GM12875 (cell line): ENCODE data around the gene KCNJ6.

Source experiments
- H3K4me3 ChIP-seq: one replicate; pipeline ENCODE4 v1.5.1; 2011; ENCODE audit warnings: low read depth, low read length, control low read depth
- TF ChIP-seq, protein P1 (sequence below): IDR thresholded peaks from 2 replicates; pipeline ENCODE4 v1.5.1; 2011; ENCODE audit warnings: low read depth, mild to moderate bottlenecking, control low read depth, inconsistent platforms, low read length, moderate library complexity, borderline replicate concordance; ENCODE audit not compliant: insufficient read depth

KCNJ6 gene

DNA sequence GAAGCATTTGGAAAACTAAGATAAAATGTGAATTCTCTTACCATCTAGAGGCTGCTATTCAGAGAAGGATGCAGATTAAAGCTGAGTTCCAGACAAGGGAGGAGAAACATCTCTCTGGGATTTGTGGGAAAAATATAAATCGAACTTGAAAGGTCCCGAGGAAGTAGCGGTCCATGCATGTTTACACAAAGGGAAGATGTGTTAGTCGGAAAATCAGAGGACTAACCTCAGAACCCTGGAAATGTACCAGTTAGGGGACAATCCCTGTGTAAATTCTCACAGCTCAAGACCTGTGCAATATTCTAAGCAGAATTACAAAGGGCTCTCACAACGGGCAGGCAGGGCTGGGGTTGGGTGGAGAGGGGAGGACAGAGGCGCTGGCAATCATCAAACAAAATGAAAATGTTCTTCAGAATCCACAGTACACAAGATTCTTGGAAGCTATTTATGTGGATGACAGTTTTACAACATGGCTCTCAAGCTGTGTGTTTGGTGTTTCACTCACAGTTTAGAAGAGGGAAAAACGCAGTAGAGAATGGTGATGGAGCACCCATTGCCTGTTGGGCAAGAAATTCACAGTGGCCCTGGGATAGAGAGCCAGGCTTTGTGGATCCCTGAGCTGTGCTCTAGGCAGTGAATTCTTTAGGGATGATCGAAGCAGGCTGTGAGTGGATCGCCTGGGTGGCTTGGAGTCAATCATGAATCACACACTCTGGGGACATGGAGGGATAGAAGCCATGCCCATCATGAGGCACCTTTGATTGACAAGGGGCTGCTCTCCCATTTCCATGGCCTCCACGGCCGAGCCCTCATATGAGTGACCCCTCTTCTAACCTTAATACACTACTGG, 47.6 kb downstream of the KCNJ6 start:
- H3K4me3 ChIP-seq, result no peak overlapping the region

DNA sequence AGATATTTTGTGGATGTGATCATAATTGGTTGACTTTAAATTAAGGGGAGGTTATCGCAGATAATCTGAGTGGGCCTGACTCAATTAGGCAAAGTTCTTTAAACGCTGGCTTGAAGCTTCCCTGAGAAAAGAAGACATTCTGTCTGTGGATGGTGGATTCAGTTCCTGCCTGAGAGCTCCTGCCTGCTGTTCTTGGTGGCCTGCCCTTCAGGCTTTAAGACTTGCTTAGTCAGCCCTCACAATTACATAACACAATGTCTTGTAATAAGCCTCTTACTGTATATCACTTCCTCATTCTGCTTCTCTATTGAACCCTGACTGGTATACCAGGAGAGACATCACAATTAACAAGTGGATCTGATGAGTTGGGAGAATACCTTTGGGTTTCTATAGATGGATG, 50.2 kb downstream of the KCNJ6 start:
- no peak overlapping the region for H3K4me3 ChIP-seq
- TF ChIP-seq, protein P1, sequence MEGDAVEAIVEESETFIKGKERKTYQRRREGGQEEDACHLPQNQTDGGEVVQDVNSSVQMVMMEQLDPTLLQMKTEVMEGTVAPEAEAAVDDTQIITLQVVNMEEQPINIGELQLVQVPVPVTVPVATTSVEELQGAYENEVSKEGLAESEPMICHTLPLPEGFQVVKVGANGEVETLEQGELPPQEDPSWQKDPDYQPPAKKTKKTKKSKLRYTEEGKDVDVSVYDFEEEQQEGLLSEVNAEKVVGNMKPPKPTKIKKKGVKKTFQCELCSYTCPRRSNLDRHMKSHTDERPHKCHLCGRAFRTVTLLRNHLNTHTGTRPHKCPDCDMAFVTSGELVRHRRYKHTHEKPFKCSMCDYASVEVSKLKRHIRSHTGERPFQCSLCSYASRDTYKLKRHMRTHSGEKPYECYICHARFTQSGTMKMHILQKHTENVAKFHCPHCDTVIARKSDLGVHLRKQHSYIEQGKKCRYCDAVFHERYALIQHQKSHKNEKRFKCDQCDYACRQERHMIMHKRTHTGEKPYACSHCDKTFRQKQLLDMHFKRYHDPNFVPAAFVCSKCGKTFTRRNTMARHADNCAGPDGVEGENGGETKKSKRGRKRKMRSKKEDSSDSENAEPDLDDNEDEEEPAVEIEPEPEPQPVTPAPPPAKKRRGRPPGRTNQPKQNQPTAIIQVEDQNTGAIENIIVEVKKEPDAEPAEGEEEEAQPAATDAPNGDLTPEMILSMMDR, result no peak

More for the DNA sequence above, 47.6 kb downstream of the KCNJ6 start:
- TF ChIP-seq, protein P1, result no peak

DNA sequence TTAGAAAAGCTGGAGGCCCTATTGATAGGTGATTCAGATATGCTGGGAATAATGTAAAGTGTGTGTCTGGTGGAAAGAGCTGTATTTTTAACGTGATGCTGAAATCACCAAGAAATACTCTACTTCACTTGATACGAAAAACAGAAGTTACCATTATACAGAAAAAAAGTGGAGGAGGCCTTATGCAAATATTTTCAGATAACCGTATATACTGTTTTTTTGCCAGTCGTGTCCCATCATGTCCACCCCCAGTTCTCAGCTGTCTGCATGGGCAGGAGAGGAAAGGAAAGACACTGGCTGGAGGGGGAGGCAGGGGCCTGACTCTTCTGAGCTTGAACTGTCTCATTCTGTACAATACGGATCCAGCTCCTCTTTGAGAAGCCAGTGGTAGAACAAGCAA, 51.1 kb downstream of the KCNJ6 start:
- H3K4me3 ChIP-seq, result no peak overlapping the region
- TF ChIP-seq, protein P1, result no peak

DNA sequence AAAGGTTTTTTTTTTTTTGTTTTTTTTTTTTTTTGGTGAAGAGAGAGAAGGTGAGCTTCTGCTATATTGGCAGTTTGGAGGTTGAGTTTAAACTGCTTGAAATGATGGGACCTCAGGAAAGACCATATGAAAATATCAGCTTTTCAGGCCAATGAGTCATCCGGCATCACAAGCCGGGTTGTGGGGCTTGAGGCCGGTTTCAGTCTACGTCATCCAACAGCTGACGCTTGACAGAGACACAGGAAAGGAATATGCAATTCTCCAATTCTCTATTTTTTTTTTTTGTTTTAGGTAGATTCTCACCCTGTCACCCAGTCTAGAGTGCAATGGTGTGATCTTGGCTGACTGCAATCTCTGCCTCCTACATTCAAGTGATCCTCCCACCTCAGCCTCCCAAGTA, 52.4 kb downstream of the KCNJ6 start:
- TF ChIP-seq, protein P1, result no peak
- no peak overlapping the region for H3K4me3 ChIP-seq

DNA sequence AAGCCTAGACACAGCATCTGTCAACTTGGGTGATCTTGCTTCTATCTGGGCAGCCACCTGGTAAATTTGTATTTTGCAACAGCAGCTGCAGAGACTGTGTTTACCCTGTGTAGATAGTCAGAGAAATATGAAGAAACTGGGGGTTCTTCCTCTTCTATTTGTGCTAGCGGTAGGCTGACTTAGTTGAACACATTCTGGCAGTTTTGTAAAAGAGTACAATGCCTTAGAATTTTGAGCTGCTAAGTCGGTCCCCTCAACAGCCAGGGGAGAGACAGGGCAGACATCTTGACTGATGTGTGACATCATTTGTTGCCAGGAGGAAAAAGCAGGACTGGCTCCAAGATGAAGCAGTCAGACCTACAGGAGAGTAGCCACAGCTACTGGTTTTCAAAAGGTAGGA, 53.7 kb downstream of the KCNJ6 start:
- H3K4me3 ChIP-seq, result no peak overlapping the region
- TF ChIP-seq, protein P1, result no peak

DNA sequence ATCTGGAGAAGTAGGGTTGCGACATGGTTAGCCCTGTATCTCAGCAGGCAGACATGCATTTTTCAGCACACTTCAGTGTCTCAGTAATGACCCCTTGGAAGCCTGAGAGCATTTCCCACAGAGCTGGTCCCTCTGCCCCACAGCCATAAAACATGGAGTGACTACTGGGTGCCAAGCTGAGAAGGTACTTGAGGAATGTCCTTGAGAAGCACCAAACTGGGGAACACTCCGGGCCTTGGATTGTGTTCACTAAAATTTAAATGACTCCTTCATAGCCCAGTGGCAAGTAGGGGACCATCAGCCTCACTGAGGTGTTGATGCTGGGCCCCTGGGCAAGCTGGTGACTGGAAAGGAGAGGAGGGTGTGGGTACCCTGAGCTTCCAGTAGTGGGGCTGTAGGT, 54.7 kb downstream of the KCNJ6 start:
- no peak overlapping the region for H3K4me3 ChIP-seq
- TF ChIP-seq, protein P1, result no peak

DNA sequence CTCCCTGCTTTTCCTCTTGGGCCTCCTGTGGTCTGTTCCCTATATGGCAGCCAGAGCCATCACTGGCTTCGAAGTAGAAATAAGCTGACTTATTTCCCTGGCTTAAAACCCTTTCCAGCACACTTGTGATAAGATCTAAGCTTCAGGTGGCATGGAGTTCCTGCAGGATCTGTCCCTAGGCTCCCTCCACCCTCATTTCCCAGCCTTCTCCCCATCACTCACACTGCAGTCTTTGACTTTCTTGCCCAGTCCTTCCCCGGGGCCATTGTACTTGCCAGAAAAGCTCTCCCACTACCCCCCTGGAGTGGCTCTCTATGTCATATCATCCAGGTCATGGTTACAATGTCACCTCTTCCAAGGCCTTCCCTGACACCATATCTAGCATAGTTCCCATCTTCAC, 55.8 kb downstream of the KCNJ6 start:
- TF ChIP-seq, protein P1, result no peak
- H3K4me3 ChIP-seq, result no peak overlapping the region
